Measurements from ENCODE around the gene PRELID3B. TPM values are rescaled to one million over a fixed set of nuclear protein-coding genes. Genes with fewer than 3 reads are reported as not detected.

Gene PRELID3B
- total RNA-seq, 1 experiment from 2014 or later: 52.6 TPM

GRCh38 chr20:59030911-59031563 is 11.5 kb downstream of the PRELID3B start:
- H3K9me3 Mint-ChIP-seq: no peaks in the 10 kb centered on the region
- Histone ChIP-seq H4K91ac (ENCODE audit: insufficient read length, low read depth, low read length) (no peak overlapping the region), H3K23me2 (ENCODE audit: insufficient read length, low read depth, low read length, poor library complexity, severe bottlenecking) (peaks cover 8% of the 10 kb centered on the region), H2BK5ac (ENCODE audit: insufficient read length, low read length) (no peak overlapping the region), H3K9ac (ENCODE audit: extremely low read depth, insufficient read length, low read length) (peak overlapping the region; percentile 68), H2AFZ (ENCODE audit: low read length) (no peak overlapping the region), H2BK12ac (ENCODE audit: insufficient read length, low read depth, low read length) (no peak overlapping the region), H3K27me3 (ENCODE audit: insufficient read depth, low read length) (no peaks in the 10 kb centered on the region), H3T11ph (ENCODE audit: low read length) (no peak overlapping the region), H4K8ac (replicated peaks; ENCODE audit: insufficient read length, low read depth, low read length) (no peak overlapping the region), H4K20me1 (ENCODE audit: control insufficient read depth, insufficient read depth, insufficient read length) (no peaks in the 10 kb centered on the region), H2BK15ac (ENCODE audit: low read depth, low read length) (no peak overlapping the region), H3K79me2 (ENCODE audit: insufficient read depth, low read length) (peaks cover 4% of the 10 kb centered on the region; the same call in 1 of the 2 replicates), H3K4ac (ENCODE audit: low read depth, low read length) (no peak overlapping the region), H4K5ac (ENCODE audit: insufficient read length, low read depth, low read length) (no peak overlapping the region), H3K4me1 (ENCODE audit: insufficient read depth, low read length) (peaks cover 3% of the 10 kb centered on the region), H2AK5ac (ENCODE audit: insufficient read length, low read length) (no peak overlapping the region), H3K9me3 (ENCODE audit: control insufficient read depth, low read depth, low read length) (no peaks in the 10 kb centered on the region), H3K79me1 (ENCODE audit: insufficient read depth, low read depth, low read length, poor library complexity, severe bottlenecking) (no peaks in the 10 kb centered on the region), H3K14ac (ENCODE audit: insufficient read depth, low read length) (no peak overlapping the region), H3K23ac (ENCODE audit: insufficient read length, low read depth, low read length) (no peak overlapping the region), H3K27ac (ENCODE audit: insufficient read length, low read depth, low read length) (no peak overlapping the region), H3K56ac (ENCODE audit: insufficient read length, low read depth, low read length) (no peak overlapping the region), H3K4me2 (ENCODE audit: insufficient read depth, insufficient read length, low read length) (peak overlapping the region; percentile 87), H2BK20ac (ENCODE audit: low read depth, low read length, poor library complexity, severe bottlenecking) (no peak overlapping the region), H3K18ac (ENCODE audit: insufficient read length, low read depth, low read length) (no peak overlapping the region), H2BK120ac (ENCODE audit: low read depth, low read length, poor library complexity, severe bottlenecking) (no peak overlapping the region)
- H3K27me3 Mint-ChIP-seq (ENCODE audit: low read depth): peaks cover 34% of the 10 kb centered on the region
- no peak for DNase-seq
- no CpG with 5 or more reads among the region's 7 CpGs for WGBS (ENCODE audit: extremely low coverage, insufficient read length, low lambda C conversion rate)
- TF ChIP-seq CTCF (conservative IDR thresholded peaks at IDR 0.05): no peak
- peaks cover 21 to 29% of the 10 kb centered on the region in 2 experiments for H3K4me1 Mint-ChIP-seq
- peaks cover 33 to 71% (median 62%) of the 10 kb centered on the region in 3 experiments for H3K36me3 Mint-ChIP-seq (ENCODE audit: insufficient read depth in 1 of 3, low read depth in 3 of 3)
- no peak overlapping the region for H3K27ac Mint-ChIP-seq
- H3K4me3 Mint-ChIP-seq: peak overlapping the region; percentile 93 to 94
